CD14-positive monocyte (primary cell): ENCODE results near the gene GOLM1. TPM values are rescaled to one million over a fixed set of nuclear protein-coding genes. Genes with fewer than 3 reads are reported as not detected.

Experiments used
- DNase-seq, 3 donors: peaks; one replicate each; pipeline ENCODE4 v3.0.0-alpha.2; 2011 to 2022
- H2AFZ ChIP-seq: 2 replicates; pipeline ENCODE4 v1.6.0; 2012; ENCODE audit warnings: mild to moderate bottlenecking, low read depth, low read length, inconsistent platforms; ENCODE audit not compliant: insufficient read depth, poor library complexity, severe bottlenecking
- H3K27ac ChIP-seq, 2 donors: 1 replicate in 1 of 2; 2 replicates in 1 of 2; pipeline ENCODE4 v1.5.1; 2012 to 2013; ENCODE audit warnings: low read length in 2 of 2, control low read depth in 1 of 2, inconsistent platforms in 1 of 2, low read depth in 1 of 2, mild to moderate bottlenecking in 1 of 2
- H3K27me3 ChIP-seq, 2 donors: one replicate each; pipeline versions ENCODE4 v1.6.0 to v1.6.1; 2011 to 2013; ENCODE audit warnings: low read length in 2 of 2; ENCODE audit not compliant: control insufficient read depth in 2 of 2, insufficient read depth in 2 of 2
- H3K36me3 ChIP-seq, 2 donors: replicated peaks in 1 of 2; 1 replicate in 1 of 2; 2 replicates in 1 of 2; pipeline versions ENCODE4 v1.5.1 to v1.6.1; 2012 to 2013; ENCODE audit warnings: low read length in 2 of 2, control low read depth in 1 of 2, inconsistent platforms in 1 of 2, mild to moderate bottlenecking in 1 of 2; ENCODE audit not compliant: insufficient read depth in 2 of 2, control insufficient read depth in 1 of 2
- H3K4me1 ChIP-seq, 2 donors: 1 replicate in 1 of 2; 2 replicates in 1 of 2; pipeline versions ENCODE4 v1.5.1 to v1.6.1; 2012 to 2013; ENCODE audit warnings: low read length in 2 of 2, control low read depth in 1 of 2, inconsistent platforms in 1 of 2, mild to moderate bottlenecking in 1 of 2, moderate library complexity in 1 of 2; ENCODE audit not compliant: insufficient read depth in 2 of 2, control insufficient read depth in 1 of 2
- H3K4me2 ChIP-seq: replicated peaks from 2 replicates; pipeline ENCODE3; 2012; ENCODE audit warnings: low read length, moderate library complexity, mild to moderate bottlenecking; ENCODE audit not compliant: poor library complexity, severe bottlenecking; ENCODE audit errors: extremely low read depth
- H3K4me3 ChIP-seq, 3 experiments: fragments of 200-600 bp in 1 of 3; sonication (generic) in 1 of 3; replicated peaks in 1 of 3; 1 replicate in 2 of 3; 2 replicates in 1 of 3; pipeline ENCODE4 v1.5.1; 2011 to 2013; ENCODE audit warnings: low read length in 3 of 3, mild to moderate bottlenecking in 3 of 3, control low read depth in 2 of 3, low read depth in 2 of 3, inconsistent platforms in 1 of 3, moderate library complexity in 1 of 3
- H3K79me2 ChIP-seq: 2 replicates; pipeline ENCODE4 v1.6.0; 2012; ENCODE audit warnings: mild to moderate bottlenecking, control low read depth, inconsistent platforms, low read length, moderate library complexity; ENCODE audit not compliant: insufficient read depth
- H3K9ac ChIP-seq: 2 replicates; pipeline ENCODE4 v1.6.0; 2017; ENCODE audit warnings: low read length, mild to moderate bottlenecking; ENCODE audit not compliant: insufficient read depth, poor library complexity, severe bottlenecking
- H3K9me3 ChIP-seq, 2 donors: replicated peaks in 1 of 2; 1 replicate in 1 of 2; 2 replicates in 1 of 2; pipeline versions ENCODE4 v1.5.1 to v1.6.1; 2012 to 2013; ENCODE audit warnings: low read length in 2 of 2, control low read depth in 1 of 2; ENCODE audit not compliant: control insufficient read depth in 1 of 2, insufficient read depth in 1 of 2
- H4K20me1 ChIP-seq: 2 replicates; pipeline ENCODE4 v1.6.0; 2012; ENCODE audit warnings: mild to moderate bottlenecking, low read length, control low read depth, moderate library complexity; ENCODE audit not compliant: insufficient read depth
- H3K27ac Mint-ChIP-seq, 7 donors: one replicate each; pipeline ENCODE4 v1.8.0; 2020; ENCODE audit warnings: mild to moderate bottlenecking in 7 of 7, mixed read lengths in 7 of 7, moderate library complexity in 6 of 7, inconsistent platforms in 2 of 7
- H3K27me3 Mint-ChIP-seq, 3 donors: one replicate each; pipeline ENCODE4 v1.8.0; 2021 to 2022; ENCODE audit warnings: low read depth in 3 of 3, mild to moderate bottlenecking in 3 of 3, mixed read lengths in 3 of 3, moderate library complexity in 3 of 3, inconsistent platforms in 1 of 3
- H3K36me3 Mint-ChIP-seq, 2 donors: one replicate each; pipeline ENCODE4 v1.8.0; 2020; ENCODE audit warnings: mixed read lengths in 2 of 2, inconsistent platforms in 1 of 2, mild to moderate bottlenecking in 1 of 2
- H3K4me1 Mint-ChIP-seq: one replicate; pipeline ENCODE4 v1.8.0; 2020; ENCODE audit warnings: mild to moderate bottlenecking, mixed read lengths
- H3K4me3 Mint-ChIP-seq, 2 donors: one replicate each; pipeline ENCODE4 v1.8.0; 2020; ENCODE audit warnings: mild to moderate bottlenecking in 2 of 2, mixed read lengths in 2 of 2, moderate library complexity in 1 of 2
- H3K9me3 Mint-ChIP-seq, 7 donors: one replicate each; pipeline ENCODE4 v1.8.0; 2020 to 2022; ENCODE audit warnings: mixed read lengths in 7 of 7, mild to moderate bottlenecking in 6 of 7, moderate library complexity in 6 of 7, inconsistent platforms in 2 of 7
- CTCF ChIP-seq: fragments of 200-600 bp; IDR thresholded peaks from one replicate; pipeline ENCODE4 v1.8.0; 2022; ENCODE audit warnings: antibody characterized with exemption, mild to moderate bottlenecking
- whole genome bisulfite sequencing: methylation state at CpG from one replicate; pipeline ENCODE4 v1.1.5; 2013; ENCODE audit warnings: missing lambda C conversion rate; ENCODE audit not compliant: insufficient coverage; 5-methylcytosine and 5-hydroxymethylcytosine counted together
- intact Hi-C, 2 donors: fragments of 100-400 bp; cut with micrococcal nuclease; formaldehyde crosslinking; loops; one replicate each; pipeline versions ENCODE4 v1.15.0 to v1.15.1; 2023
- polyA plus RNA-seq, 3 donors: library from polyadenylated mRNA; depleted of rRNA in 1 of 3; unstranded in 2 of 3; stranded (reverse) in 1 of 3; fragments of 300-500 nt in 2 of 3; fragments of >200 nt in 1 of 3; fragmentation: Illumina TruSeq in 2 of 3; gene quantifications; 1 replicate in 2 of 3; 2 replicates in 1 of 3; pipeline ENCODE4 v1.2.3, GENCODE V29; 2012 to 2021

GOLM1 gene
- polyA plus RNA-seq, 3 donors: 10.4 to 27.5 (median 12.9) TPM

DNA sequence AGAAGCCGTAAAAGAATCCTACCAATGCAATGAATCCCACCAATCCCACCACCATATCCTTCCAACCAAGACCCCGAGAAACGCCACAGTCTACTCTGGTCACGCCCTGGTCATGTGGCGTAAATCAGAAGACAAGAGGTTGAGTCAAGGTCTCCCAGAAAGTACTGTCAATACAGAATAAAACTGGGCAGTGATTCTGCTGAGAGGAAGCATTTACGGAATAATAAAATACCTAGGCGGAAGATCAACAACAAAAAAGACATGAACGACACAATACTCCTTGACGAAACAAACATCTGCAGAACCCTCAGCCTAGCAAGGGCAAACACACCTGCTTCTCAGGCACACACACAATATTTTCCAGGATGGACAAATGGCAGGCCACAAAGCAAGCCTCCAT, 62.8 kb downstream of the GOLM1 start:
- H3K36me3 Mint-ChIP-seq: peaks cover 43 to 59% of the 10 kb centered on the region in 2 donors

GRCh38 chr9:86035827-86036440, 63.4 kb downstream of the GOLM1 start:
- TF ChIP-seq CTCF: no peak
- no peak overlapping the region for H3K27ac ChIP-seq
- H3K36me3 ChIP-seq: peaks cover 19 to 35% of the 10 kb centered on the region in 2 donors
- Mint-ChIP-seq H3K4me3 (no peak overlapping the region), H3K36me3 (peaks cover 47 to 64% of the 10 kb centered on the region in 2 donors), H3K27ac (no peak overlapping the region), H3K27me3 (peaks cover 0 to 2% (median 0%) of the 10 kb centered on the region in 3 donors), H3K9me3 (peaks cover 0 to 1% (median 0%) of the 10 kb centered on the region in 7 donors), H3K4me1 (no peaks in the 10 kb centered on the region)
- H2AFZ ChIP-seq: no peak overlapping the region
- 96% methylated on average over 12 of the region's 15 CpGs for WGBS
- no peak overlapping the region for H3K4me2 ChIP-seq
- no peak overlapping the region for H3K9ac ChIP-seq
- H3K27me3 ChIP-seq: no peaks in the 10 kb centered on the region
- no peaks in the 10 kb centered on the region for H3K4me1 ChIP-seq
- no peaks in the 10 kb centered on the region for H3K9me3 ChIP-seq
- H3K79me2 ChIP-seq: no peaks in the 10 kb centered on the region
- intact Hi-C loops: no loop called here
- H4K20me1 ChIP-seq: no peaks in the 10 kb centered on the region
- no peak for DNase-seq
- H3K4me3 ChIP-seq: no peak overlapping the region

More for the DNA sequence above, 62.8 kb downstream of the GOLM1 start:
- Mint-ChIP-seq H3K27me3 (peaks cover 0 to 2% (median 1%) of the 10 kb centered on the region in 3 donors), H3K27ac (no peak overlapping the region), H3K9me3 (peaks cover 0 to 1% (median 0%) of the 10 kb centered on the region in 7 donors), H3K4me3 (no peak overlapping the region), H3K4me1 (no peaks in the 10 kb centered on the region)
- no peaks in the 10 kb centered on the region for H3K9me3 ChIP-seq
- no peak overlapping the region for H3K9ac ChIP-seq
- no peak overlapping the region for H3K27ac ChIP-seq
- H3K4me2 ChIP-seq: no peak overlapping the region
- no peaks in the 10 kb centered on the region for H3K4me1 ChIP-seq
- H3K36me3 ChIP-seq: peaks cover 19 to 33% of the 10 kb centered on the region in 2 donors
- H3K79me2 ChIP-seq: no peaks in the 10 kb centered on the region
- H4K20me1 ChIP-seq: no peaks in the 10 kb centered on the region
- intact Hi-C loops: no loop called here
- H2AFZ ChIP-seq: no peak overlapping the region
- no peak for TF ChIP-seq CTCF
- no peak for DNase-seq
- 100% methylated on average over 4 of the region's 9 CpGs for WGBS
- no peak overlapping the region for H3K4me3 ChIP-seq
- no peaks in the 10 kb centered on the region for H3K27me3 ChIP-seq
